Sigmoid colon (tissue), 7 donors: ENCODE results near the gene CAMKK1. TPM values are rescaled to one million over a fixed set of nuclear protein-coding genes. Genes with fewer than 3 reads are reported as not detected.

Experiments used
- DNase-seq: peaks from one replicate; pipeline ENCODE4 v3.0.0-alpha.2; 2019
- H3K27ac ChIP-seq, 4 donors: fragments of 200-600 bp; sonication (generic); one replicate each; pipeline ENCODE4 v1.5.1; 2016 to 2019; ENCODE audit warnings: mild to moderate bottlenecking in 1 of 4
- H3K27me3 ChIP-seq, 3 donors: fragments of 200-600 bp; sonication (generic); one replicate each; pipeline ENCODE4 v1.5.1; 2019; ENCODE audit warnings: mild to moderate bottlenecking in 1 of 3
- H3K36me3 ChIP-seq, 4 donors: fragments of 200-600 bp; sonication (generic); one replicate each; pipeline ENCODE4 v1.5.1; 2016 to 2019
- H3K4me1 ChIP-seq, 4 donors: fragments of 200-600 bp; sonication (generic); one replicate each; pipeline ENCODE4 v1.5.1; 2017 to 2019
- H3K4me3 ChIP-seq, 4 donors: fragments of 200-600 bp; sonication (generic); one replicate each; pipeline ENCODE4 v1.5.1; 2017 to 2019; ENCODE audit warnings: mild to moderate bottlenecking in 2 of 4, moderate library complexity in 1 of 4
- H3K9me3 ChIP-seq, 4 donors: fragments of 200-600 bp in 3 of 4; sonication (generic) in 3 of 4; one replicate each; pipeline versions ENCODE4 v1.5.1 to v1.6.1; 2013 to 2019
- CTCF ChIP-seq, 4 experiments: fragments of 450-650 bp in 3 of 4; fragments of 200-600 bp in 1 of 4; IDR thresholded peaks; one replicate each; pipeline ENCODE4 v1.5.1; 2016 to 2019; ENCODE audit warnings: antibody characterized with exemption in 4 of 4, mild to moderate bottlenecking in 3 of 4, moderate library complexity in 2 of 4
- EP300 ChIP-seq, 4 donors: sonication (generic); formaldehyde crosslinking; IDR thresholded peaks; one replicate each; pipeline ENCODE4 v1.6.1; 2017; ENCODE audit warnings: antibody characterized with exemption in 4 of 4
- POLR2A ChIP-seq, 2 donors: fragments of 450-650 bp; IDR thresholded peaks; one replicate each; pipeline ENCODE4 v1.6.1; 2016; ENCODE audit warnings: antibody characterized with exemption in 2 of 2, mild to moderate bottlenecking in 2 of 2, moderate library complexity in 2 of 2
- POLR2AphosphoS5 ChIP-seq, 4 donors: sonication (generic); formaldehyde crosslinking; IDR thresholded peaks; one replicate each; pipeline ENCODE4 v1.6.1; 2017; ENCODE audit warnings: antibody characterized with exemption in 4 of 4
- WGBS, 2 donors: extraction: QIAGEN DNeasy Blood & Tissue Kit; methylation state at CpG; one replicate each; pipeline ENCODE4 v1.1.7; 2013; 5-methylcytosine and 5-hydroxymethylcytosine counted together
- intact Hi-C: fragments of 100-400 bp; cut with DNase I; formaldehyde crosslinking; loops from one replicate; pipeline ENCODE4 v1.15.1; 2023
- polyA plus RNA-seq, 3 donors: library from polyadenylated mRNA; stranded (reverse); fragments of 200-250 nt; gene quantifications; one replicate each; pipeline ENCODE4 v1.2.3, GENCODE V29; 2013
- total RNA-seq, 4 donors: library from RNA; depleted of rRNA; stranded (reverse); fragments of >200 nt; gene quantifications; one replicate each; pipeline ENCODE4 v1.1.0, GENCODE V29; 2016
- donor health status: healthy with polysubstance abuse.
- donor health status: Bipolar disorder and iron deficiency.
- donor health status: healthy.

The CAMKK1 gene
- total and polyA plus RNA-seq, 7 donors = 0.92 to 12.8 (median 6.3) TPM

- Histone ChIP-seq H3K27ac (no peak overlapping the region), H3K9me3 (no peaks in the 10 kb centered on the region), H3K36me3 (no peaks in the 10 kb centered on the region), H3K4me3 (no peak overlapping the region), H3K4me1 (no peaks in the 10 kb centered on the region), H3K27me3 (no peaks in the 10 kb centered on the region)
- 84 to 86% methylated on average over 25 of the region's 25 CpGs for WGBS, 2 donors
- intact Hi-C loops = no loop called here
- no peak for DNase-seq
- no peak for TF ChIP-seq POLR2A (IDR thresholded peaks at IDR 0.05)
Observed at GRCh38 chr17:3903051-3903825, 10.4 kb upstream of the CAMKK1 start.

- no peak for TF ChIP-seq POLR2AphosphoS5 (IDR thresholded peaks at IDR 0.05)
- TF ChIP-seq CTCF (IDR thresholded peaks at IDR 0.05) = no peak
- TF ChIP-seq EP300 (IDR thresholded peaks at IDR 0.05) = no peak
- TF ChIP-seq POLR2A (IDR thresholded peaks at IDR 0.05) = no peak
- Histone ChIP-seq H3K27me3 (no peaks in the 10 kb centered on the region), H3K27ac (no peak overlapping the region), H3K4me1 (peaks cover 0 to 7% (median 0%) of the 10 kb centered on the region in 4 donors), H3K4me3 (no peak overlapping the region), H3K9me3 (no peaks in the 10 kb centered on the region), H3K36me3 (no peaks in the 10 kb centered on the region)
- no peak for DNase-seq
- WGBS, 2 donors = 52 to 81% methylated on average over 6 of the region's 6 CpGs
- intact Hi-C loops = no loop called here
Observed at GRCh38 chr17:3900646-3901045, 7.8 kb upstream of the CAMKK1 start.

- DNase-seq = no peak
- TF ChIP-seq CTCF (IDR thresholded peaks at IDR 0.05) = no peak
- no peak for TF ChIP-seq POLR2AphosphoS5 (IDR thresholded peaks at IDR 0.05)
- TF ChIP-seq EP300 (IDR thresholded peaks at IDR 0.05) = no peak
- TF ChIP-seq POLR2A (IDR thresholded peaks at IDR 0.05) = no peak
- H3K9me3 ChIP-seq = no peaks in the 10 kb centered on the region
- no peak overlapping the region for H3K27ac ChIP-seq
- H3K4me1 ChIP-seq = peaks cover 0 to 22% (median 21%) of the 10 kb centered on the region in 4 donors
- no peaks in the 10 kb centered on the region for H3K27me3 ChIP-seq
- WGBS, 2 donors = 93% methylated on average over 12 of the region's 12 CpGs
- intact Hi-C loops = no loop called here
- H3K36me3 ChIP-seq = no peaks in the 10 kb centered on the region
- no peak overlapping the region for H3K4me3 ChIP-seq
Observed at GRCh38 chr17:3897731-3898130, 4.9 kb upstream of the CAMKK1 start.

- H3K4me3 ChIP-seq = no peak overlapping the region
- no peak for DNase-seq
- 85 to 92% methylated on average over 6 of the region's 6 CpGs for WGBS, 2 donors
- no peaks in the 10 kb centered on the region for H3K9me3 ChIP-seq
- no peak overlapping the region for H3K27ac ChIP-seq
- no peaks in the 10 kb centered on the region for H3K27me3 ChIP-seq
- H3K4me1 ChIP-seq = peaks cover 0 to 30% (median 28%) of the 10 kb centered on the region in 4 donors
- intact Hi-C loops = no loop called here
- no peaks in the 10 kb centered on the region for H3K36me3 ChIP-seq
- TF ChIP-seq CTCF (IDR thresholded peaks at IDR 0.05) = no peak
- no peak for TF ChIP-seq EP300 (IDR thresholded peaks at IDR 0.05)
- TF ChIP-seq POLR2AphosphoS5 (IDR thresholded peaks at IDR 0.05) = no peak
- TF ChIP-seq POLR2A (IDR thresholded peaks at IDR 0.05) = no peak
Observed at GRCh38 chr17:3896968-3897235, 4.0 kb upstream of the CAMKK1 start.

GRCh38 chr17:3896108-3896967 is 3.5 kb upstream of the CAMKK1 start:
- peaks cover 0 to 36% (median 34%) of the 10 kb centered on the region in 4 donors for H3K4me1 ChIP-seq
- no peak for TF ChIP-seq POLR2AphosphoS5 (IDR thresholded peaks at IDR 0.05)
- no peak for TF ChIP-seq POLR2A (IDR thresholded peaks at IDR 0.05)
- no peak for TF ChIP-seq EP300 (IDR thresholded peaks at IDR 0.05)
- TF ChIP-seq CTCF (IDR thresholded peaks at IDR 0.05) = no peak
- intact Hi-C loops = no loop called here
- H3K27me3 ChIP-seq = no peaks in the 10 kb centered on the region
- peak overlapping the region in 2 of 4 donors; percentile 25 to 28 for H3K27ac ChIP-seq
- 78 to 81% methylated on average over 15 of the region's 15 CpGs for WGBS, 2 donors
- no peaks in the 10 kb centered on the region for H3K9me3 ChIP-seq
- DNase-seq = no peak
- no peak overlapping the region for H3K4me3 ChIP-seq
- no peaks in the 10 kb centered on the region for H3K36me3 ChIP-seq
